HK-2 (cell line): ENCODE results near the gene ADCY1.

Source experiments
- DNase-seq: peaks from one replicate; pipeline ENCODE4 v3.0.0-alpha.2; 2018; ENCODE audit not compliant: unreplicated experiment

Gene ADCY1

DNA sequence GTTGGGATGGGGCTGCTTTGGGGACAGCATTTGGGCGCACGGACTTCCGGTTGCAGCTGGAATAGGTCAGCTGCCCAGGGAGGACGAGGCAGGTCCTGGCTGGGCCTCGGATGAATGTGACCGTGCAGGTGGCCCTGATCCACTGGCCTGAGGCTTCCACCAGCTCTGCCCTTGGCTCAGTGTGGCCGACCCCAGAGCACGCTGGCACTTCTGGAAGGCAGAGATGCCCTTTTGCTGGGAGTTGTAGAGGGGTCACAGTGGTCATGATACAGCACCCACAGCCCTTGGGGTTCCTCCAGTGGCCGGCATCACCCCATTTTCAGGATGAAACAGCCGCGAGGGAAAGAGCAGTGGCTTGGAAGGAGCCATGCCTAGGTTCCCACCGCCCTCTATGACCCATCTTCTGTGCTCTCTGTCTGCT lies 19.0 kb downstream of the ADCY1 start:
- DNase-seq: no peak

DNA sequence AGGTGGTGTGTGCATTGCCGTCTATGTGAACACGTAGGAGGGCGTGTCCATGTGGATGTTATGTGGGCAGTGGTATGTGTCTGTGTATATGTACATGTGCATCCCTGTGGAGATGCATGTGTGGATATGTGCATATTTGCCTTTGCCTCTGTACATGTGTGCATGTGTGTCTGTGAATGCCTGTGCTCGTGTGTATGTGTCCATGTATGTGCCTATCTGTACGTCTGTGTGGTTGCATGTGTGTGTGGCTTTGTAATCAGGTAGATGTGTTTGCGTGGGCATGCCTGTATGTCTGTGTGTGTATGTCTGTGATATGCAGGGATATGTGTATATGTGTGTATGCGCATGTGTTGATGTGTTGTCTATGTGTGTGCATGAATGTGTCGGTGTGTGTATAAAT lies 19.7 kb downstream of the ADCY1 start:
- DNase-seq: no peak

DNA sequence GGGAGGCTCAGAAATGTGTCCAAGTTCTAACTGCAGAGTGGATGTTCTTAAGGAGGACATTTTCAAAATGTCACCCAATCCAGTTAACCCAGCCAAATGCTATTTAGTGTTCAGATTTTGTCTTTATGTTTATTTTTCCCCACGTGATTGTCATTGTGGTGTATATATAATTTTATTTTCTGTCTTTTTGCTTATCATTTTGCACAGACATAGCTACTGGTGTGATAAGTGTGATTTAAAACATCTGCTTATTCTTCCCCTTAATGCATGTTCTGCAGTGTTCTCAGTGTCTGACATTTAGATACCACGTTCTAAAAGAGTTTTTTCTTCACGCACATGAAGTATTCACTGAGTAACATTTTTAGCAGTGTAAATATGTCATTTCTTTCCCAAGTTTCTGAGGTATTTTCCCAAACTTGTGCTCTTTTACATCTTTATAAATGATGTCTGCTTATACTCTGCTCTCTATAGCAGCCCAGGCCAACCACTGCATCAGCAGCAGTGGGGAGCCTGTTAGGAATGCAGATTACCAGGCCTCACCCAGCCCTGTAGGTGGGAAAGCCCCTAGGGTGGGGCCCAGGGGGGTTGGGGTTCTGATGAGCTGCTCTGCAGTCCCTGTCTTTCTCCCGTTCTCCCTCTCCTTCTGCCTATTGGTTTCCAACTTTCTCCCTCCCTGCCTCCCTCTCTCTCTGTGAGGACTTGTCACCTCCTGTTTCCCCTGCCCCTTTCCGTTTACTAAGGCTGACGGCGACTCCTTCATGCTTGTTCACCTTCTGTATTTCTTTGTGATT lies 20.8 kb downstream of the ADCY1 start:
- no peak for DNase-seq

DNA sequence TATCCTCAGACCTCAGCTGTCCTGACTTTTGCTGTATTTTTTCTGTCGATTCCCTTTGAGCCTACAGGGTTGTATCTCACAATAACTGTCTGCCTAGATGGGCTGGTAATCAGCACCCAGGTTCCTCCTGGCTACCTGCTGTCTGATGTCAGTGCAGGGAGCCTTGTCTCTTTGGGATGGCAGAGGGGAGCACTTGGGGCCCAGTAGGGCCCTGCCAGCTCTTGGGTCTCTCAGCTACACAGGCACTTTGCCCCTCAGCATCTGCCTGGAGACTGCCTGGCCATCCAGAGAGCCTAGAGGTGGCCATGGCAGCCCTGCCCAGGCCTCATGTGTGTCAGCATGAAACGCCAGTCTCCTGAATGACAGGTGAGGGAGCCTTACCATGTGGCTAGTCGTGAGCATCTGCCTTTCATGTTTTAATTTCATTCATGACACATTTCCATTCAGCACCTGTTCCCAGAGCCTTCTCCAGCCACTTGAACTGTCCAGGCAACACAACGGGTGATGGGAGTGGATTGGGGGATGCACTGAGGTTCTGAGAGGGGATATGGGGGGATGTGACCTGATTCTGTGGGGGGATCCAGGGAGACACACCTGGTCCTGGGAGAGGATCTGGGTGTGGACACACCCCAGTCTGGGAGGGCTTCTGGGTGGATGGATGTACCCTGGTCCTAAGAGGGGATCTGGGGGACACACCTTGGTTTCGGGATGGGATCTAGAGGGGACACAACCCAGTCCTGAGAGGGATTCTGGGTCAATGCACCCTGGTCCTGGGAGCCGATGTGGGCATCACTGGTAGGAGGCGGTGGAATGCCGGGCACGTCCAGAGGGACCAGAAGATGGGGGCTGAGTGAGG lies 21.9 kb downstream of the ADCY1 start:
- no peak for DNase-seq

DNA sequence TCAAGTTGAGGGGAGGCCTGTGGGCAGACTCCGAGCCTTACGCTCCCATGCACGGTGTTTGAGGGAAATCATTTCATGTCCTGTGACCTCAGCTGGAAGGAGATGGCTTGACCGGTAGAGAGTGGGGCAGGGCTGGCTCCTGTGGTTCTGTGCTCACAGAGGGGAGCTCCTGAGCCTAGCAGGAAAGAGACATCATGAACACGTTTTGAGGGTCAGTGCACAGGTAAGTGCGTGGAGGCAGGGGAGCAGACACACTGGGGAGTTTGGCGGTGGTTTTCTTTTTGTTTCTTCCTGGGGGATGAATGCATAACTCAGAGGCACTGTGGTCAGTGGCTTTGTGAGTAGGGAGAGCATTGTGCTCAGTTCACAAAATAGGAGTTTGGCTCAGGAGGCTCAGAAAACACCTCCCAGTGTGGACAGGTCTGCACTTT lies 22.5 kb downstream of the ADCY1 start:
- no peak for DNase-seq

DNA sequence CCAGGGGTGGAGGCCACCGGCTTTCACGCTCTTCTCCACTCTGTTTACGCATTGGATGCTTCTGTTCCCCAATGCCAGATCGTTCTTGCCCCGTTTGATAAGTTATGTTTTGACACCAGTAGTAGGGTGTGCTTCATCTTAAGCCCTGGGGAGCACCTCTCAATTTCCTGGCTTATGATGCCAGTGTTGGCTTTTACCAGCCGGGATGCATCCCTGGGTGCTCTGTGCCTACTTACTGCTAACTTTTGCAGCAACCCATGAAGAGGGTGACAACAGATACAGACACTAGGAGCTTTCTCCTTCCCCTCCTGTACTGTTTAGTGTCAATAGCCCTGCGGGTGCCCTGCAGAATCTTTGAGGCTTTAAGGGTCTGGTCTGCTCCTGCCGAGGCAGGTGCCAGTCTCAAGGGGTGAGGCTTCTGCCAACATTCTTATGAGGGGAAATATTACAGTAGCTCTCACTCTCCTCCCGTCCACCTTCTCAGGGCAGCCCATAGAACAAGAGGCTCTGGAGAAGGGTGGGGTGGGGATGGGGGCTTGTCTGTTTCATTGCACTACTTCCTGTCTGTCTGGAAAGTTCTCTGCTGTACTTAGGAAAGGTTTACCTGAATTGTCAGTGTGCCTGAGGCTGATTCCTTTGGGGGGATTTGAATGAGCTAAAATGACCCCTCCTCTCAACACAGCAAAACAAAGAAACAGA lies 23.3 kb downstream of the ADCY1 start:
- DNase-seq: no peak

DNA sequence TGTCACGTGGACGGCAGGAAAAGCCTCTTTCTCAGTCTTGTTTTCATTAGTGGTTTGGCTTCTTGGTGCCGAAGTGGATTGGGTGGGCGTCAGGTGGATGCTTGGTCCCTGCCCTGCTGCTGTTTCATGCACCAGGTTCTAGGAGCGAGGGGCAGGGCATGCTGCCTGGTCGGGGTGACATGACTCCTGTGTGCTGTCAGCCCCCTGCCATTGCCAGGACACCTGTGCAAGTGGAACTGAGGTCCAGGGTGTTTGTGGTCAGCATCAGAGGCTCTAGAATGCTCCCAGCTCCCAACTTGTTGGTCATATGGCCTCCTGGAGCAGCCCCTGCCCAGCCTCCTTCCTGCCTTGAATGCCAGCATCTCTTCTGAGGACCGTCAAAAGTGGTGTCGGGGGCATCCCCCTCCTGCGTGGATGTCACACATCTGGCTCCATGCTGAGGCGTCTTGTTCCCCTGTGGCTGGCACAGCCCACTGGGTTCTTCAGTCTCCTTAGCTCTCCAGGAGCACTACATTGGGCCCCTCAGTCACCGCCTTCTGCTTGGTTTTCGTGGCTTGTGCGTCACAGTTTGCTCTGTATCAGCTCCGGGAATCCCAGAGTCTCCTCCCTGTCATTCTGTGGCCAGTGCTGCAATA lies 24.8 kb downstream of the ADCY1 start:
- DNase-seq: no peak

DNA sequence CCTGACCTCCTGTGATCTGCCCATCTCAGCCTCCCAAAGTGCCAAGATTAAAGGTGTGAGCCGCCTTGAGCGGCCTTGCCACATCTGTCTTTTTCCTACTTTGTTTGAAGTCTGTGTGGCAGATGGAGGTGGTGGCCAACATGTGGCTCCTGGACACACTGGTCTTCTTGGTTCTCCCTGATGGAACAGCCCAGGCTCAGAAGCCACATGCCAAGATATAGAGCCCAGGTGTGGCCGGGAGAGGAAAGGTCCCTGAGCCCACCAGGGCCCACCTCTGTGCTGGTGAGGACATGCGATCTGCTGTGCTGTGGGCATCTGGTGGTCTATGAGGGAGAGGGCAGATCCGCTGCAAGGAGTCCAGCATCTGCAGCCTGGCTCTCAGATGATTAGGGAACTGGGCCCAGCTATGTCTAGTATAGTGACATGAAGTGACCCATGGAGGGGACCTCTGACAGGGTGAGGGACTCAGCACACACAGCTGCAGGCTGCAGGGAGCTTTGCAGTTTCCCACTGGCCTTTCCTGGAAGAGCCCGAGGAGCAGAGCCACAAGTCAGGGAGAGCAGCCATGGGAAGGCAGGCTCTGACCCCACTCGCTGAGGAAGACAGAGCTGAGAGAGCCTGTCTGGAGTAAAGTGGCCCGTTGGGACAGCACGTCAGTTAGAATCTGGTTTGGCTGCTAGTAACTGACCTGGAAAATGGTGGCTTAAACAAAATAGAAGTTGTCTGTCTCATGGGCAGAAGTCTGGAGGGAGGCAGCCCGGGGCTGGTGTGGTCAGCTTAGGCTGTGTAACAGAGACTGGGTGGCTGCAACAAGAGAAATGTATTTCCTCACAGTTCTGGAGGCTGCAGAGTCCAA lies 25.9 kb downstream of the ADCY1 start:
- DNase-seq: no peak

DNA sequence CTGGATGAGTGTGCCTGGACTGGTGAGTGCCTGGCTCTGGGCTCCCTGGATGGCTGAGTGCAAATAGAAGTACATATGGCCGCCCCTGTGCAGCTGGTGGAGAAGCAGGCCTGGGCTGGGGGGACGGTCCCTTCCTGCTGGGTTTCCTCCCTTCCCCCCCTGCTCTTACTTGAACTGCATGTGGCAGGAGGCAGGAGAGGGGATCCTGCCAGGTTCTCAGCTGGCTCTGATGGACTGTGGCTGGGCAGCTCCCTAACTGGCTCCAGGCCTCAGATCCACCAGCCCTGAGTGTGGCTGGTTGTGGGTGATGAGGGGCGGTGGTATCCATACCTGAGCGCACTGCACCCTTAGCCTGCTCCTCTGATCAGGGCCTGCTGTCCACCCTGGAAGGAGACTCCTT lies 26.9 kb downstream of the ADCY1 start:
- DNase-seq: no peak

DNA sequence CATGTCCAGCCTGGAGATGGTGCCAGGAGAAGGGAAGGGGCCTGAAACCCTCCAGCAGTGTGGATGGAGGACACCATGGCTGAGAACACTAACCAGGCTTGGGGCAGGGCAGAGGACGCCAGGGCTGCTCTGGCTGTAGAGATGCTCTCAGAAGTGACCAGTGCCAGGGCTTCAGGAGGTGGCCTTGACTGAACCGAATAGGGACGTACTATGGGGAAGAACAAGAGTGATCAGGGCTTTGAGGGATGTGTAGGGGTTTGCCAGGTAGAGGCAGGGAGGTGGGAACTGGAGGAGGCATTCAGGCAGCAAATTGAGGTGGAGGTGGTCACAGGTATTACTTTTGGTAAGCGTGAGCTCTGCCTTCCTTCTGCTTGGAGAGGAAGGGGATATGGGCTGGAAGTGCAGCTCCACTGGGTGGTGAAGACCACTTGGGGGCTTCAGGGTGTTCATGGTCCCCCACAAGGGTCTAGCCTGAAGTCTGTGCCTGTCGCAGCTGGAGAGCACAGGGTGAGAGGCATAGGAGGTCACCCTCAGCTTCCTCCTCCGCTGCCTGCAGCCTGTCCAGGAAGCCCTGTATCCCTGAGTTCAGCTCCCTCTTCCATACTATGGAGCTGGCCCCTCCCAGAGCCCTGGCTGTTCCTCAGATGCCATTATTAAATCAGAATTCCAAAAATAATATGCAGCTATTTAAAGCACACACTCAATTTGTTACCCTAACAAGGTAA lies 27.8 kb downstream of the ADCY1 start:
- no peak for DNase-seq

DNA sequence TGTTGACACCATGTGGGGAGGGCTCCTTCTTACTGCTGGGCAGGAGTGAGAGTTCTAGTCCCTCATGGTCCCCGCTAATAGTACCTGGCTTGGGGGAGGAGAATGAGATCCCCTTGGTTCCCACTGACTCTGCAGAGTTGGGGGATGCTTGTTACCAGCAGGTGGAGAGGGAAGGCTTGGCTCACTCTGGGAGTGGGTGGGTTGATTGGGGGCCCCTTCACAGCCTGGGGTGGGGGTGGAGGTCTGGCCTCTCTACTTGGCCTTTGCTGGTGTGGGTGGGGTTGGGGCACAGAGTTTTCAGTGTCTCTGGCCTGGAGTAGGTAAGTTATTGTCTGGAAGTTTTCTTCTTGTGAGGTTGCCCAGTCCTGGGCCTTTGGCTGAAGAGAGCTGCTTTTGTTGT lies 31.9 kb downstream of the ADCY1 start:
- no peak for DNase-seq

DNA sequence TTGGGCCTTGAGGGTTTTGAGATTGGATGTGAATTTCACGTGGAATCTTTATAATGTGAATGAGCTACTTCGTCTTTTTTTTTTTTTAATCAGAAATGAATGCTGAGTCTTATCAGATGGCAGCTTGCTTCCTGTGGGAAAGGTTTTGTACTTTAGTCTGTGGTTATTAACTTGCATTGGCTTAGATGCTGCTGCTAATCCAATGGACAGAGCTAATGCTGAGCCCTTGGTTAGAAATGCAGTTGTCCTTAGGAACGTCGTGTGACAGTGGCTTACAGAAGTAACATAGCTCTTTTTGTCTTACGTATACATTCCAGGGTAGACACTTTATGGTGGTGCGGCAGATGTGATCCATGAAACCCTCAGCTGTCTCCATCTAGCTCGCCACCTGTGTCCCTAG lies 32.8 kb downstream of the ADCY1 start:
- no peak for DNase-seq

DNA sequence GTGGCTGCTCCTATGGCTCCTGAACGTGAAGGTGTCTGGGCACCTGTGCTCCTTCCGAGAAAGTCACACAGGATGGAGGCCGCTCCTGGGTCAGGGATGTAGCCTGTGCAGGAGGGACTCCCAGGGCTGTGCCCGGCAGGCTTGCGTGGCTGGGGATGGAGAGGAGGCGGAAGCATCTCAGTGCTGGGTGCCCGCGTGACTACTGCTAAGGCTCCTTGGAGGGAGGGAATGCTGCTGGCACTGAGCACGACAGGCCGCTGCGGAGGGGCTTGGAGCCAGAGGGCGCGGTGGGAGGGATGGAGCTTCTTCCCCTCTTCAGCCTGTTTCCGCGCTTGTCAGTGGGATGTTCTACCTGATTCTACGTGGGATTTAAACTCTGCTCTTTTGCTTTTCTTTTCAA lies 35.0 kb downstream of the ADCY1 start:
- DNase-seq: no peak

DNA sequence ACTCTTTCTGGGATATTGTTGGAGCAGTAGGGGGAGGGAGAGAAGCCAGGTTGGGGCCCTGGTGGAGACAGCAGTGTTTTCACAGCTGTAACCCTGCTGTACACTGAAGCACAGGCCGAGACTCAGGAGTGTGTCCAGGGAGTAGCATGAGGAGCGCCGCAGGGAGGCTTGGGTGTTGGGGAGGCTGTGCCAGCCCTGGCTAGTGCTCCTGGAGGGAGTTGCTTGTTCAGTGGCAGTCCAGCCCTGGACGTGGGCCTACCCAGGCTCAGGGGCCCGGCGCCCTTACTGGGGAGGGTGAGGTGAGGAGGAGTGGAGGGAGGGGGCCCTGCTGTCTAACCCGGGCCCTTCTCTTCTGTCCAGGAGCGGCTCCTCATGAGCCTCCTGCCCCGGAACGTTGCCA lies 35.9 kb downstream of the ADCY1 start:
- DNase-seq: no peak

DNA sequence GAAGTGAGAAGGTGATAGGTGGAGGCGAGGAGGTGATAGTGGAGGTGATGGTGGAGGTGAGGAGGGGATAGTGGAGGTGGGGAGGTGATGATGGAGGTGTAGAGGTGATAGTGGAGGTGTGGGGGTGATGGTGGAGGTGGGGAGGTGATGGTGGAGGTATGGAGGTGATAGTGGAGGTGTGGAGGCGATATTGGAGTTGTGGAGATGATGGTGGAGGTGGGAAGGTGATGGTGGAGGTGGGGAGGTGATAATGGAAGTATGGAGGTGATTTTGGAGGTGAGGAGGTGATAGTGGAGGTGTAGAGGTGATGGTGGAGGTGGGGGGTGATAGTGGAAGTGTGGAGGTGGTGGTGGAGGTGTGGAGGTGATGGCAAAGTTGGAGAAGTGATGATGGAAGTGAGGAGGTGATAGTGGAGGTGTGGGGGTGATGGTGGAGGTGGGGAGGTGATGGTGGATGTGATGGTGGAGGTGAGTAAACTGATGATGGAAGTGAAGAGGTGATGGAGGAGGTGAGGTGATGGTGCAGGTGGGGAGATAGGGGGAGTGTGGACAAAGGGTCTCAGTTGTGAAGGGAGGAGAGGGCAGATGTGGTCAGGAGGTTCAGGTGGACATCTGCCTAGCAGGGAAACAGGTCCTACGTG lies 36.6 kb downstream of the ADCY1 start:
- no peak for DNase-seq

DNA sequence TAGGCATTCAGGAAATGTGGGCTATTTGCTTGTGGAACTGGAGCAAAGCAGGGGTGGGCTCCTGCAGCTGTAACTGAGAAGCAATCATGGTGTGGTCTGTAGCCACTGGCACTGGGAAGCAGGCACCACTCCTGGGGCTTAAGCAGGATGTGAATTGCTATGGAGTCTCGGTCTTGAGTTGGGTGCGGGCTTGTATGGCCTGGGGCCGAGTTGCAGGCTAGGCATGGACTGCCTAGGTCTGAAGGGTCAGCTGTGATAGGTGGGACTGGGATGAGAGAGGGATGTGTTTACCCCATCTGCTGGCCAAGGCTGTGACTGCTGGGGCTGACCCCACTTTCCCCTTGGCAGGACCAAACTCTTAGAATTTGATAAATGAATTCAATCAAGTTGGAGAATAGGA lies 43.0 kb downstream of the ADCY1 start:
- no peak for DNase-seq

DNA sequence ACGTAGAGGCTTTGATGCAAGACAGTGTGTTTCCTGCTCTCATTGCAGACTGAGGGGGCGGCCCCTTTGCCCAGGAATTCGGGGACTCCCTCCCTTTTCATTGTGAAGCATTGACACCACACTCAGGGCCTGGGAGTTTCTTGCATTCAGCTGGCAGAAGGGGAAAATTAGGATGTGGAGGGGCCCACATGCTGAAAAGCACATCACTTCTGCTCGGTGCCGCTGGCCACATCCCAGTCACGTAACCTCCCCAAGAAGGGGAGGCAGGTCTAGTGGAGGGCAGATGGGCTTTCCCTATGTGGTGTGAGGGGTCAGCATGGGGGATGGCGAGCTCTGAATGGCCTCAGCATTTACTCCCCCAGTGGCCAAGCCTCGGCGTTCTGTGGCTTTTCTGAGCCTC lies 47.9 kb downstream of the ADCY1 start:
- DNase-seq: no peak

DNA sequence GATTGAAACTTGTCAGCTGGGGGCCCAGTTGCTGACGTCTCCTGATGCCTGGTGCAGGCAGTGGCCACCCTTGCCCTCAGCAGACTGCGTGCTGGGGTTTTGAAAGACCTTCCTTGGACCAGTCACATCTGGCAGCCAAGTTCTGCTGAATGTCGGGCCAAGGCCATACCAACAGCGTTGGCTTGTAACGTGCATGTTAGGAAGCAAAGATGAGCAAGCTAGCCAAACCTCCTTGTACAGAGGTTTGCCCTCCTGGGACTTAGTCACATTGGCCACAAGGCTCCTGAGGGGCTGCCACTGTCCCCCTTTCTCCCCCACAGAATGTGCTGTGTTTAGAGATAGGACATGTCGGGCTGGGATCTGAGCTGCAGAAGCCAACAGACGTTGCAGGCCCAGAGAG lies 49.0 kb downstream of the ADCY1 start:
- no peak for DNase-seq

DNA sequence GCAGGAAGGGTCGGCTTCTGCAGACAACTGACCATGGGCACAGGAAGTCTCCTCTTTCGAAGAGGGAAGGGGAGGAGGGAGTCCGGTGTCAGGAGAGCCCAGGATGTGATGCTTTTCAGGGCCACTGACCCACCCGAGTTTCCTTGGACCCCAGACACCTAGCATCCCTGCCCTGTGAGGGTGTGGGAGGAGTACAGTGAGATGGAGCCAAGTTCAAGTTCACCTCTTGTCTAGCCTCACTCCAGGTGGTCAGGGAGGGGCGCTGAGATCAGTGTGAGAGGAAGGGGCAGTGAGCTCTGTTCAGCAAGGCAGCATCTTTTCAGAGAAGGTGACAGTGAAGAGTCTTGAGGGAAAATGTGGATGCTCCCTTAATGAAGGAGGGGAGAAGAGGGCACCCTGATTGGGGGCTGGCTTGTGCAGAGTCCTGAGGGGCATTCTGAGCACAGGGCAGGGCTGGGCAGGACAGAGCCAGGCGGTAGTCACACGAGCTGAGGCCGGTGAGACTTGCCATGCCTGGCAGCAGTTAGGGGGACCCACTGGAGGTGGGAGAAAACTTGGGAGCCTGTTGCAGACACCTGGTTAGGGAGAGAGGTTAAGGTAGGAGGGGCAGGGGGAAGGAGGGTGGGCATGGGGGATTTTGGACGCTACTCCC lies 49.7 kb downstream of the ADCY1 start:
- DNase-seq: no peak

DNA sequence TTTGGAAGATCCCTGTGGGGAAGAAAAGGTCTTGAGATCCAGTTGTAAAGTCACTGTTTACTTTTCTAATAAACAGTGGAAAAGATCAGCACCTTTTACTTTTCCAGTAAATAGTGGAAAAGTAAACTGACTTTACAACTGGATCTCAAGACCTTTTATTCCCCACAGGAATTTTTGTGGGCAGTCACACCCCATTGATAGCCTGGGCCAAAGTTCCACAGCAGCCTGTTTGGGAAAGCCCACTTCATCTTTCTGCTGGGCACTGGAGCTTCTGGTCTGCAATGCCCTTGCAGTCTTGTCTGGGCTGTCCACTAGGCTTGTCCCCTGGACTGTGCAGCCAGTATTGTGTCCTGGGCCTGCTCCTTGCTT lies 50.2 kb downstream of the ADCY1 start:
- no peak for DNase-seq
